Lung (tissue), 12 donors: ENCODE measurements around the gene ITGB1BP1. TPM values are rescaled to one million over a fixed set of nuclear protein-coding genes. Genes with fewer than 3 reads are reported as not detected.

Source experiments
- ATAC-seq: fragments of 200-7000 bp; cut with Tn5 transposase; one replicate; pipeline ENCODE4 v1.9.1; 2020; ENCODE audit warnings: moderate number of reproducible peaks; ENCODE audit not compliant: insufficient read depth, low FRiP score
- DNase-seq, 3 donors: peaks; one replicate each; pipeline ENCODE4 v3.0.0-alpha.2; 2013 to 2017
- H3K27ac ChIP-seq, 2 donors: one replicate each; pipeline ENCODE4 v1.5.1; 2013; ENCODE audit warnings: mild to moderate bottlenecking in 2 of 2, moderate library complexity in 2 of 2, control low read depth in 1 of 2, inconsistent platforms in 1 of 2, low read depth in 1 of 2, low read length in 1 of 2
- H3K27me3 ChIP-seq, 3 donors: one replicate each; pipeline ENCODE4 v1.5.1; 2013; ENCODE audit warnings: low read length in 2 of 3; ENCODE audit not compliant: control insufficient read depth in 3 of 3, insufficient read depth in 3 of 3
- H3K36me3 ChIP-seq, 4 donors: one replicate each; pipeline ENCODE4 v1.5.1; 2013; ENCODE audit warnings: low read length in 4 of 4, mild to moderate bottlenecking in 1 of 4, moderate library complexity in 1 of 4; ENCODE audit not compliant: control insufficient read depth in 4 of 4, insufficient read depth in 4 of 4
- H3K4me1 ChIP-seq, 5 donors: one replicate each; pipeline ENCODE4 v1.5.1; 2013; ENCODE audit warnings: low read length in 5 of 5, mild to moderate bottlenecking in 2 of 5, moderate library complexity in 1 of 5; ENCODE audit not compliant: control insufficient read depth in 5 of 5, insufficient read depth in 5 of 5
- H3K4me3 ChIP-seq: one replicate; pipeline ENCODE4 v1.5.1; 2013; ENCODE audit warnings: mild to moderate bottlenecking, control low read depth, moderate library complexity
- H3K9ac ChIP-seq, 2 donors: one replicate each; pipeline ENCODE4 v1.5.1; 2013; ENCODE audit warnings: low read length in 2 of 2, control low read depth in 1 of 2; ENCODE audit not compliant: insufficient read depth in 1 of 2
- H3K9me3 ChIP-seq, 4 donors: one replicate each; pipeline ENCODE4 v1.5.1; 2013; ENCODE audit warnings: low read length in 3 of 4, mild to moderate bottlenecking in 1 of 4, moderate library complexity in 1 of 4; ENCODE audit not compliant: control insufficient read depth in 4 of 4, insufficient read depth in 3 of 4
- CTCF ChIP-seq: IDR thresholded peaks from 2 replicates; pipeline ENCODE4 v1.5.1; 2012; ENCODE audit warnings: mild to moderate bottlenecking; ENCODE audit errors: control extremely low read depth, extremely low read depth
- WGBS, 2 donors: extraction: QIAGEN DNeasy Blood & Tissue Kit; methylation state at CpG; one replicate each; pipeline ENCODE4 v1.1.7; 2013; 5-methylcytosine and 5-hydroxymethylcytosine counted together
- polyA plus RNA-seq, 2 donors: library from polyadenylated mRNA; stranded (reverse); fragments of 200-250 nt; gene quantifications; one replicate each; pipeline ENCODE4 v1.2.1, GENCODE V29; 2013
- total RNA-seq, 2 donors: library from RNA; depleted of rRNA in 1 of 2; stranded (reverse); fragments of >200 nt in 1 of 2; gene quantifications; one replicate each; pipeline ENCODE4 v1.2.1, GENCODE V29; 2014 to 2021
- donor health status: control.
- donor health status: control.
- donor health status: Bipolar disorder and iron deficiency.
- donor health status: healthy.
- donor health status: DM: yes; HTN: yes; CAD: no.

The ITGB1BP1 gene
- total and polyA plus RNA-seq, 4 donors: 32.4 to 100 (median 62.6) TPM

GRCh38 chr2:9410108-9410507 is 13.2 kb downstream of the ITGB1BP1 start:
- Histone ChIP-seq H3K36me3 (peaks cover 12 to 21% (median 16%) of the 10 kb centered on the region in 4 donors), H3K27ac (no peak overlapping the region), H3K27me3 (no peaks in the 10 kb centered on the region), H3K4me1 (no peaks in the 10 kb centered on the region), H3K4me3 (no peak overlapping the region), H3K9me3 (no peaks in the 10 kb centered on the region), H3K9ac (no peak overlapping the region)
- DNase-seq: no peak
- no peak for TF ChIP-seq CTCF
- WGBS, 2 donors: 98 to 99% methylated on average over 3 of the region's 3 CpGs
- ATAC-seq: no peak

- no peak for TF ChIP-seq CTCF
- H3K27ac ChIP-seq: no peak overlapping the region
Observed at GRCh38 chr2:9408641-9409151, 14.6 kb downstream of the ITGB1BP1 start.

GRCh38 chr2:9407363-9407811 is 15.9 kb downstream of the ITGB1BP1 start:
- WGBS, 2 donors: 84 to 86% methylated on average over 8 of the region's 8 CpGs
- no peak for TF ChIP-seq CTCF
- Histone ChIP-seq H3K4me3 (no peak overlapping the region), H3K27ac (no peak overlapping the region), H3K27me3 (no peaks in the 10 kb centered on the region), H3K9me3 (no peaks in the 10 kb centered on the region), H3K36me3 (peaks cover 12 to 19% (median 14%) of the 10 kb centered on the region in 4 donors), H3K9ac (no peak overlapping the region), H3K4me1 (no peaks in the 10 kb centered on the region)
- ATAC-seq (no peak), DNase-seq (no peak)

More at GRCh38 chr2:9408641-9409151, 14.6 kb downstream of the ITGB1BP1 start:
- Histone ChIP-seq H3K27me3 (no peaks in the 10 kb centered on the region), H3K9me3 (no peaks in the 10 kb centered on the region), H3K4me1 (no peaks in the 10 kb centered on the region), H3K36me3 (peaks cover 12 to 21% (median 15%) of the 10 kb centered on the region in 4 donors), H3K4me3 (no peak overlapping the region), H3K9ac (no peak overlapping the region)
- ATAC-seq (no peak), DNase-seq (peak in 1 of 3 donors; percentile 35)
- WGBS, 2 donors: 77 to 80% methylated on average over 9 of the region's 9 CpGs
